Measurements from ENCODE around the gene S1PR4. TPM values are rescaled to one million over a fixed set of nuclear protein-coding genes. Genes with fewer than 3 reads are reported as not detected.
A peak's percentile ranks its signal among the peaks of the same experiment; 100 is the strongest.

The S1PR4 gene
- total RNA-seq, 1 donor from 2014 or later, result not detected

- peak; percentile 78 for TF ChIP-seq CTCF (conservative IDR thresholded peaks at IDR 0.05; ENCODE audit: low read depth, low read length)
- no peak for DNase-seq (ENCODE audit: low read depth)
Measured at GRCh38 chr19:3146677-3147100, 31.9 kb upstream of the S1PR4 start.

GRCh38 chr19:3148503-3148902 is 30.1 kb upstream of the S1PR4 start:
- H3K4me3 ChIP-seq (ENCODE audit: low read depth, low read length), result no peak overlapping the region
- no peak for DNase-seq (ENCODE audit: low read depth)
- TF ChIP-seq CTCF (conservative IDR thresholded peaks at IDR 0.05; ENCODE audit: low read depth, low read length), result no peak

More at GRCh38 chr19:3146677-3147100, 31.9 kb upstream of the S1PR4 start:
- no peak overlapping the region for H3K4me3 ChIP-seq (ENCODE audit: low read depth, low read length)

GRCh38 chr19:3149089-3149488 is 29.5 kb upstream of the S1PR4 start:
- no peak for TF ChIP-seq CTCF (conservative IDR thresholded peaks at IDR 0.05; ENCODE audit: low read depth, low read length)
- DNase-seq (ENCODE audit: low read depth), result no peak

DNA sequence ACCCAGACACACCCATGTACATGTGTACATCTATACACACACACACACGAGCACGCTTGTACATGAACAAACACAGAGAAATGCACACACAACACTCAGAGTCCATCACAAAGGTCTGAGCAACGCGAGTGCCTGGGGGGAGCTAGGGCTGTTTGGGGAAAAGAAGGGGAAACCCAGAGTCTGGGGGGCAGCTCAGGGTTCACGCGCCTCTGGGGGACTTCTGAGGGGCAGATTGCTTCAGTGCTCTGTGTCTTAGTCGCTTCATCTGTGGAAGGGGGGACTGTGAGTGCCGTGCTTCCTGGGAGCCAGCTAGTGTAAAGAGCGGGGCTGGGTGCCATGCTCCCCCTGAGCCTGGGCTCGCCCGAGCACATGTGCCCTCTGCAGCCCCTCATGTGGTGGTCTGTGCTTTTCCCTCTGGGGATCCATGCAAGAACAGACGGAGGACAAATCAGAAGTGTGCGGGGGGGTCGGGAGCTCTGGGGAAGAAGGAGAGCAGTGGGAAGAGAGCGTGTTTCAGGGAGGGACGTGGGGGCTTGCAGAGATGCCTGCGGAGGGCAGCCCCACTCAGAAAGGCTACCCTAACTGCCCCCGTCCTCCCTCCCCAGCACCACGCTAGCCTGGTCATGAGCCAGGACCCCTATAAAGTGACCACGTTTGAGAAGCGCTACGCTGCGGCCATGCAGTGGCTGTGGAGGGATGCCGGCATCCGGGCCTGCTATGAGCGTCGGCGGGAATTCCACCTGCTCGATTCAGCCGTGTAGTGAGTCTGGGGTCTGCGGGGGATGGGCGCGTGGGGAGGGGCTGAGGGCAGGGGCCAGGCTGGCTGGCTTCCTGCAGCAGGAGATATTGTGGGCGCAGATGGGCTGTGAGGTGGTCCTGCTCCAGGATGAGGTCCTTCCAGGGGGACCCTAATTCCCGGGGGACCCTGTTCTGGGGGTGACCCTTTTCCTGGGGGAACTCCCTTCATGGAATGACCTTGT is 28.8 kb upstream of the S1PR4 start:
- TF ChIP-seq CTCF (conservative IDR thresholded peaks at IDR 0.05; ENCODE audit: low read depth, low read length), result no peak
- H3K4me3 ChIP-seq (ENCODE audit: low read depth, low read length), result no peak overlapping the region
- no peak for DNase-seq (ENCODE audit: low read depth)

More at GRCh38 chr19:3149089-3149488, 29.5 kb upstream of the S1PR4 start:
- no peak overlapping the region for H3K4me3 ChIP-seq (ENCODE audit: low read depth, low read length)

GRCh38 chr19:3150739-3151329 is 27.7 kb upstream of the S1PR4 start:
- no peak for TF ChIP-seq CTCF (conservative IDR thresholded peaks at IDR 0.05; ENCODE audit: low read depth, low read length)
- no peak overlapping the region for H3K4me3 ChIP-seq (ENCODE audit: low read depth, low read length)
- DNase-seq (ENCODE audit: low read depth), result no peak

- no peak for TF ChIP-seq CTCF (conservative IDR thresholded peaks at IDR 0.05; ENCODE audit: low read depth, low read length)
- DNase-seq (ENCODE audit: low read depth), result no peak
- no peak overlapping the region for H3K4me3 ChIP-seq (ENCODE audit: low read depth, low read length)
Measured at GRCh38 chr19:3151563-3152418, 26.8 kb upstream of the S1PR4 start.

Data from epithelial cell of proximal tubule (primary cell).